GM19023 (cell line): ENCODE measurements around the gene SLC8A3.
"Not testable (repeated sequence)": the region's sequence is repeated elsewhere in the genome, so short reads cannot be mapped to it uniquely, and the experiment has no call there.

Experiments
- ATAC-seq: cut with Tn5 transposase; IDR thresholded peaks from one replicate; pipeline ENCODE4 v1.9.1; 2021; ENCODE audit warnings: mild to moderate bottlenecking, moderate library complexity; ENCODE audit not compliant: unreplicated experiment

The SLC8A3 gene, protein sequence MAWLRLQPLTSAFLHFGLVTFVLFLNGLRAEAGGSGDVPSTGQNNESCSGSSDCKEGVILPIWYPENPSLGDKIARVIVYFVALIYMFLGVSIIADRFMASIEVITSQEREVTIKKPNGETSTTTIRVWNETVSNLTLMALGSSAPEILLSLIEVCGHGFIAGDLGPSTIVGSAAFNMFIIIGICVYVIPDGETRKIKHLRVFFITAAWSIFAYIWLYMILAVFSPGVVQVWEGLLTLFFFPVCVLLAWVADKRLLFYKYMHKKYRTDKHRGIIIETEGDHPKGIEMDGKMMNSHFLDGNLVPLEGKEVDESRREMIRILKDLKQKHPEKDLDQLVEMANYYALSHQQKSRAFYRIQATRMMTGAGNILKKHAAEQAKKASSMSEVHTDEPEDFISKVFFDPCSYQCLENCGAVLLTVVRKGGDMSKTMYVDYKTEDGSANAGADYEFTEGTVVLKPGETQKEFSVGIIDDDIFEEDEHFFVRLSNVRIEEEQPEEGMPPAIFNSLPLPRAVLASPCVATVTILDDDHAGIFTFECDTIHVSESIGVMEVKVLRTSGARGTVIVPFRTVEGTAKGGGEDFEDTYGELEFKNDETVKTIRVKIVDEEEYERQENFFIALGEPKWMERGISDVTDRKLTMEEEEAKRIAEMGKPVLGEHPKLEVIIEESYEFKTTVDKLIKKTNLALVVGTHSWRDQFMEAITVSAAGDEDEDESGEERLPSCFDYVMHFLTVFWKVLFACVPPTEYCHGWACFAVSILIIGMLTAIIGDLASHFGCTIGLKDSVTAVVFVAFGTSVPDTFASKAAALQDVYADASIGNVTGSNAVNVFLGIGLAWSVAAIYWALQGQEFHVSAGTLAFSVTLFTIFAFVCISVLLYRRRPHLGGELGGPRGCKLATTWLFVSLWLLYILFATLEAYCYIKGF

DNA sequence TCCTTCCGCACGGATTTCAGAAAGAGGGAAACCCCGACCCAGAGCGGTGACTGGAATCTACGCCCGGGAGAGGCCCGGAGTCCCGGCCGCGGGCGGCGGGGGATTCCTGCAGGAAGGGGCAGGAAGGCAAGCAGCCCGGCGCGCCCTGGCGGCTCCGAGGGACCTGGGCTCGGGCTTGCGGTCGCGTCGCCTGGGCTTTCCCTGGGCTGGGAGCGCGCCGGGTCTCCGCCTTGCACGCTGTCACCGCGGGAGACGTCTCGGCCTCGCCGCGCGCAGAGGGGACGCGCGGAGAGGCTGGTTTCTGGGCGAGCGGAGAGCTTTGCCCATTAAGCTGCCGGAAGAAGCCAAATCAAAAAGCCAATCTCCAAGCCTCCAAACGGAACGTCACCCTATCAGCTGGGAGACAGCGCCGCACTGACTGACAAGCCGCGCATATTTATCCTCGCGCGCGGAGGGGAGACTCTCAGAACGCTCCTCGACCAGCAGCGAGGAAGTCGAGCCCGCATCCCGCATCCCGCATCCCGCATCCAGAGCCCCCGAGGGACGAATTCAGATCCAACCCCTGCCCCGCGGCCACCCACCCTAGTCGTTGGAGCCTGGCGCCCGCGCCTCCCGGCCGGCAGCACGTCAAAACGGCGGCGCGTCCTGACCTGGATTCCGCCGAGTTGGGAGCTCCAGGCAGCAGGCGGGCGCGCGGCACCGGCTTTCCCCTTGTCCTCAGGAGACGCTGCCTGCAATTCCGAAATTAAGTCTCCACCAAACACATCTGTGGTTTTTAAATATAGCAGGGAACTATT is at the start of gene SLC8A3:
Gene SLC8A3 (minus strand): TSS at position 293 of the 797 bp plus-strand sequence. CDS start 20,529 bp downstream, outside the sequence.
- peak; percentile 36 for ATAC-seq

DNA sequence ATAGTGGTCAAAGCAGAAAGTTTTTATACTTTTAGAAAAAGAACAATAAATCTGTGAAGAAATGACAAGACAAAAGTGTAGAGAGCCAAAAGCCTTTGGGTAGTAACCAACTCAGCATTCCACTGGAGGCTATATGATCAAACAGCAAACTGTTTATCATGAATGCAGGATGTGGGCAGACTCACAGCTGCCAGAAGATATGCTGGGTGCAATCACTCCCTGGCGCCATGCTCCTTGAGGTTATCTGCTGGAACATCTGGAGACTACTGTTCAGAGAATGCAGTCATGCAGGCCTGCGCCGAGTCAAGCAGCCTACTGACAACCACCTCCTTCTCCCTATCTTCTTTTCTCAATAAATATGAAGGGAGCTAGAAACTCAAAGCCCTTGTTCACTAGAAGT is 49.0 kb upstream of the SLC8A3 start:
- ATAC-seq: no peak

DNA sequence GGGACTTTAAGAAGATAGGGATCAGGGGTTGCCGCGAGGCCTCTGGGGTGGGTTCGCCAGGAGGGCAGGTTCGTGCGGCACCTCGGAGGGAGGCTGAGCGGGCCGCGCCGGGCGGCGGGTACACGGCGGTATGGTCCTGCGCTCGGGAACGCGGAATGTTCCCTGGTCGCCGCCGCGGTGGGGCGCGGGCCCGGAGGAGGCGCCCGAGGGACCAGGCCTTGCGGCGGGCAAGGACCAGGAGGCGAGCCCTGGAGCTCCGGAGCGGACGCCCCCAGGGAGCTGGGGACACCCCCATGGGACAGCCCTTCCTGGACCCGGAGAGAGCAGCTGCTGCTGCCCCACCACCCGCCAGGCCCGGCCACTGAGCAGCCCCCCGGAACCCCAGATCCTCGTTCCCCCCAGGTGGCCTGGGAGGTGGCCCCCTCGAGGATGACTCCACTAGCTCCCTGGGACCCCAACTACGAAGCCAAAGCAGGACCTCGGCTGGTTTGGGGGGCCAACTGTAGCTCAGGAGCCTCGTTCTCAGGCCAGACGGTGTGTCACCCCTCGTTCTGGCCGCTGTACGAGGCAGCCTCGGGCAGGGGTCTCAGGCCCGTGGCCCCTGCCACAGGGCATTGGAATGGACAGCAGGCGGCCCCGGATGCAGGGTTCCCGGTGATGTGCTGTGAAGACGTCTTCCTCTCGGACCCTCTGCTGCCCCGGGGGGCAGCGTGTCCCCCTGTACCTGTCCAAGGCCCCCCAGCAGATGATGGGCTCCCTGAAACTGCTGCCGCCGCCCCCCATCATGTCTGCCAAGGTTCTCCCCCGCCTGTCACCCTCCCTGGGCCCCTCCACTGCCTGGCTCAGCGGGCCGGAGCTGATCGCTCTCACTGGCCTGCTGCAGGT is 45.6 kb upstream of the SLC8A3 start:
- no peak for ATAC-seq

DNA sequence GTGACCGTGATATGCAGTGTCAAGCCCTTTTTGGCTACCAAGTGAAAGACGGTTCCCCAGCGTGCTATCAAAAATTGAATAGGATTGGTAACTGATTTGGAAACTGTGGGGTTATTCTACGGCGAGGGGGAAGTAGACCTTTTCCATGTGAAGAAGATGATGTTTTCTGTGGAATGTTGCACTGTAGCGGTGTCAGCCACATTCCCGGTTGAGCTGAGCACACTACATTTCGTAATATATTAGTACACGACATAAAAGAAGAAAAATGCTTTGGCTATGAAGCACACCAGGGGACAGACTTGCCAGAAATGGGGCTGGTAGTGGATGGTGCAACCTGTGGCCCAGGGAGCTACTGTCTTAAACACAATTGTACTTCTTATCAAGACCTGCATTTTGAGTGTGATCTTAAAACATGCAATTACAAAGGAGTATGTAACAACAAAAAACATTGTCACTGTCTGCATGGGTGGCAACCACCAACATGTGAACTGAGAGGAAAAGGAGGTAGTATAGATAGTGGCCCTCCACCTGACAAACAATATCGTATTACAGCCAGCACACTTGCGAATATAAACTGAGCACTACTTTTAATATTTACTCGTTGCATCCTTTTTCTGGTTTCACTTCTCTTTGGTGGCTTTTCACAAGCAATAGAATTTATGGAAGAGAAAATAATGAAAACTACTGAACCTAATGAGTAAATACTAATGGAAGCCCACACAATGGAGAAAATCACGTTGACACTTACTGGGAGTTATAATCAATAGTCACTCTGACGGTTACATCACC is 43.2 kb upstream of the SLC8A3 start:
- ATAC-seq: not testable (repeated sequence)

DNA sequence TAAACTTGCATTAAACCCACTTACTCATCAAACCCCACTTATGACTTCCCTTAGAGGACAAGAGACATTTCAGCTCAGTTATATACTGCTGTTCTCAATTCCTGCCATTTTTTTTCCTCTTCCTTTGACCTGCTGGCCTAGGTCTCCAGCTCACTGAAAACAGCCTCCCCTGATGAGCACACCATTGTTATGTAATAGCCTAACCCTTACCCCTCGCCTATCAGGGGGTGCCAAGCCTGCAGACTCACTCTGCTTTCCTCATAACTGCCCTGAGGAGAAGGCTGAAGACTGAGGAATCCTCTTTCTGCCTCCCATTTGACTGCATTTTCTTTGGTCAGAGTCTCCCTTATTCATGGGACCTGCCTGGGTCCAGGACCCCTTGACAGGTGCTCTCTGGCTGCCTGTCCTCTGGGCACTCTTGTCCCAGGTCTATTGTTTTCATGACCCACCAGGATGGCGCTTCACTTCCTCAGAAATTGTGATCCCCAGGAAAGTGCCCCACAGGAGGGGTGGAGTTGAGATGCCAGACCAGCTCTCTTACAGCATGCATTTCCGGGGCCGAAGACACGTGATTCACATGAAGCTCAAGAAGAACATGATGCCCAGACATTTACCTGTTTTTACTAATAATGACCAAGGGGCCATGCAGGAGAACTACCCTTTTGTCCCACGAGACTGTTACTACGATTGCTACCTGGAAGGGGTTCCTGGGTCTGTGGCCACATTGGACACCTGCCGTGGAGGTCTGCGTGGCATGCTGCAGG is 41.3 kb upstream of the SLC8A3 start:
- not testable (repeated sequence) for ATAC-seq

DNA sequence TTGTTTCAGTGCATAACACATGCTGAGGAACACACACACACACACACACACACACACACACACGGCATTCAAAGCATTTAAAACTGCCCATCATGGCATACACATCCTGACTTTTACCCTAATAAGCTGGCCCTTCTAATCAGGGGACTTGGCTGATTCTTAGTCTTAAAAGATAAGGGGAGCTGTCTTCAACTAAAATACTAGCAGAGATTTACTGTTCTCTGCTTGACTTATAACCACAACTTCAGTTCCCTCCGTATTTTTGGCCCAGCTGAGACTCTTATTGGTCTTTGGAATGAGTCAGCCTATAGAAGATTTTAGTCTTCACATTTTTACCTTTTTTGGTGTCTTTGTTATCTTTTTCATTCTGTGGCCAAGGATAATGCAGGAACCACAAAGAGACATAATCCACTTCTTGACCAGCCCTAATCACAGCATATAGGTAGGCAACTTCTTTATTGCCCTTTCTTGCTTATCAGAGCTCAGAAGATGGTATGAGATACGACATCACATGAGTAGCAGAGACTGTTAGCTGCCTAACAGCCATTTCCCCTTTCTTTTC is 25.1 kb upstream of the SLC8A3 start:
- ATAC-seq: no peak

DNA sequence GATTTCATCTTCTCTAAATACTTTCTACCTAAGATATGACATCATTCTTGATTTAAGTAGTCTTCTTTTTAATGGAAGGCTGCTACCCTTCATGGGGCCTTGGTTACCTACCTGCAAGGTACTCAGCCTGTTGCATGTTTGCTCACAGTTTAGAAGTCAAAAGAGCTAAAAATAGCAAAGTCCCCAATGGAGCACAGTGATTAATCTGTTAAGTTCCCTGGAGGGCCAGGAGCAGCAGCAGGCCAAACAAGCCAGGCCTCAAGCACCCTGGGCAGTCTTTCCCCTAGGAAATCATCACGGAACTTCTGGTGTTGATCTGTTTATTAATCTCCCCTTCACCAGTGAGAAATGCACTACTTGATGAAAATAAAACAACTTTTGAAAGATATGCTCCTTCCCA is 24.0 kb upstream of the SLC8A3 start:
- no peak for ATAC-seq

DNA sequence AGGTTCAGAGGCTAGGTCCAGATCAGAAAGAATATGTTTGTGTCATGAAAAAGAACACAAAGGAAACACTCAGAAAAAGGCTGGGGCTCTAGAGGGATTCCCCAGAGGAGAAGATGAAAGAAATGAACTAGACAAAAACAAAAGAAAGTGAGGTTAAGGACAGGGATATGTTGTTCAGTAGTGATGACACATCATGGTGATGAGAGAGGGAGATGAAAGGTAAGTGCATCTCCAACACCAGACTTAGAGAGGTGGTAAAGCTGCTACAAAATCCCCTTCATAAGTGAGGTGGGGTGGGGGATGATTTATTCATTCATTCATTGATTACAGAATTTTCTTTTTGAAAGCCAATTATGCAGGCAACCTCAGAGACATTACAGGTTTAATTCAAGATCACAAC is 19.6 kb upstream of the SLC8A3 start:
- ATAC-seq: no peak

DNA sequence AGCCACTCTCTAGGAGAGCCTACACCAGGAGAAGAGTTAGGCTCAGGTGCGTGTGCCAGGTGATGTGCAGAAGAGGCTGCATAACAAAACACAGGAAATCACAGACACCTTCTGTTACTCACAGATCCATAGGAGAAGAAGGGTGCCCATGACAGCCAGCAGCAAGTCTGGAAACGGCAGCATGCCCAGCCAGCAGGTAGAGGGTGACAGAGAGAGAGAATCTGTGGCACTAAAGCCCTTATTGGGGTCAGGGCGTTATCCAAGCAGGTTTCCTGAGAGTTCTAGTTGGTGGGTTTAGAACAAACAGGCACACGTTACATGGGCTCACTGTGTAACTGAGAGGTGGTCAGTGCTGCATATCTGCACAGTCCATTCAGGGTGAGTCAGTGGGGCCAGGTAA is 14.9 kb upstream of the SLC8A3 start:
- ATAC-seq: no peak

DNA sequence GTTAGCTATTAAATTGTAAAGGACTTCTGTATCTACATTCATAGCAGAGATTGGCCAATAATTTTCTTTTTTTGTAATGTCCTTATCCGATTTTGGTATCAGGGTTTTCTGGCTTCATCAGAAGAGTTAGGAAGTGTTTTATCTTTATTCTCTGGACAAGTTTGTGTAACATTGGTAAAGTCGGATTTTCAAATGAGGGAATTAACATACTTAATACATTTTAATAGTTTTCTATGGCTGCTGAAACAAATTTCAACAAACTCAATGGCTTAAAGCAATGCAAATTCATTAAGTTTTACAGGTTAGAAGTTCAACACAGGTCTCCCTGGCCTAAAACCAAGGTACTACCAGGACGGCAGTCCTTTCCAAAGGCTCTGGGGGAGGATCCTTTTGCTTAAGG is 13.2 kb upstream of the SLC8A3 start:
- ATAC-seq: no peak

DNA sequence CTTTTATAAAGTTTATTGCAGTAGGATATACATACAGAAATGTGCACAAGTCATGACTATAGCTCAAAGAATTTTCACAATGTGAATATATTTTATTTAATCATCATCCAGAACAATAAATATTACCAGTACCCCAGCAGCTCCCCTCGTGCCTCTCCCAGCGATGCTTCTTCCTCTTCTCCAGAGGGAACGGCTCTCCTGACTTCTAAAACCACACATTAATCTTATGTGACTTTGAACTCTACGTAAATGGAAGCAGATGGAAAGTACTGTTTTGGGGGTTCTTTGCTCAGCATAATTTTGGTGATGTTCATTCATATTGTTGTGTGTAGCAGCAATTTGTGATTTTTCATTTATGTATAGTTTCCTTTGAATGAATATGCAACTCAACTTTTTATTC is 4.6 kb upstream of the SLC8A3 start:
- no peak for ATAC-seq

DNA sequence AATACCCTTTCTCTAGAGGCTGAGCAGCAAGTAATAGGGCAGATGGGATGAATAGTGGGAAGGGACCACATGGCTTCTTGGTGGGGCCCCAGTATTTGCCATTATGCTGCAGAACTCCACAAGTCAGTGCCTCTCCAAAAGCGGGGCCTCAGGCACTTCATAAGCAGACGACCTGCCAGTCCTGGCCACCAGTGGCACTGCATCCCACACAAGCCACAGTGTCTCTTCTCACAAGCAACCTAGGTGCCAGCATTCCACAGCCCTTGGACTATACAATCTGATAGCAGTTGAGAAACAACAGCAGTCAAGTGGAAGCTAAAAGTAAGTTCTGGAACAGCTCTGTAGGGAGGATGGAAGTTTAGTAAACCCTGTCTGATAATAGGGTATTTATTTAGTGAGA is 4.2 kb upstream of the SLC8A3 start:
- ATAC-seq: no peak

DNA sequence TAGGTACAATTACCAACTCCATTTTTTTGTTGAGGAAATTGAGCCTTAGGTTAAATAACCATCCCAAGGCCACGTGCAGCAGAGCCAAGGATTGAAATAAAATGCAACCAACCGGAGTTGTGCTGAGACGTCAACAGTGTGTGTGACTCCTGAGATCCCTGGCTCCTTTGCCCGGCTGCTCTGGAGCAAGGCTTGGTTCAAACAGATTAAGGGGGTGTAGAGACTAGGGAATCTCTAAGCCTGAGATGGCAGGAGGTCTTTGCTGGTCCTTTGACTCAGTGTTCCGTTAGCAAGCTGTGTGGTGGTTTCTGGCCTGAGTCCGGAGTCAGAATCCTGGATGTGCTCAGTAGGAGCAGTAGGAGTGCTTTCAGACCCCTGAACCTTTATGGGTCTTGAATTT is 1.4 kb upstream of the SLC8A3 start:
- ATAC-seq: no peak

DNA sequence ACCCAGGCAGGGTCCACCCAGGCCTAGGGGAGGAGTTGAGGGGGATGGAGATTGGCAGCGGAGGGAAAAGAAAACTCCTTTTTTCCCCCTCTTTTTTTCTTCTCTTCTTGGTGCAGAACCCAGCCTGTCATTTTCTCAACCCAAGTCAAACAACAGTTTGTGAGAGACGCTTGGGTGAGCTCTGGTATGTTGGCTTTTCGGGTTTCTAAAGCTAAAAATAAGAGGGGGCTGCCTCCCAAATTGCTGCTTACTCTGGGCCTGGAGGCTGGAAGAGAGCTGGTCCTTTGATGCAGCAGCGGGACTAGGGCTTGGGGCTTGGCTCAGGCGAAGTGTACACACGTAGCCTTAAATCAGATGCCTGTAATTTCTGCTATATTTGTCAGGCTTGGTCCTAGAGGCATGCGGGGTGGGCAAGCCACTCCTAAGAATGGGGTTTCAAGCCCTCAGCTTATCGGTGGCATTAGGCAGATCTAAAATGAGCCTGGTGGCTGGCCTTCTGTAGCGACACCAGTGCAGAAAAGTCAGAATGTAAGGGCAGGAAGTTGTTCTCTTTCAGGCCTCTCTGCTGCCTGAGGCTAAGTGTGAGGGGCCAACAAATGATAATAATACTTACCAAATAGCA is 816 bp upstream of the SLC8A3 start:
- no peak for ATAC-seq

DNA sequence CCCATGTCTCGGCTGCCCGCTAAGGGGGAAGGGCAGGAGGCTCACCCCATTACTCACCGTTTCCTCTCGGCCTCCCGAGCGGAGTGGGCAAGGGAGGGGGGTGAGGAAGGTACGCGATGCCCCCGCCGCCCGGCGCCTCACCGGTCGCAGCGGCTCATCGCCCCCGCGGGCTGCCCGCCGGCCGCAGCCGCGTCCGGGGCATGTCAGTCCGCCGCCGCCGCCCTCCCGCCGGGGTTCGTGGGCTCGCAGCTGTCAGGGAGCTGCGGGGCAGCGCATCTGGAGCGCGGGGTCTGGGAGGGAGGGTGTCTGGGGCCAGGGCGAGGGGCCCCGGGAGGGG is 461 bp downstream of the SLC8A3 start:
- ATAC-seq: peak; percentile 27

DNA sequence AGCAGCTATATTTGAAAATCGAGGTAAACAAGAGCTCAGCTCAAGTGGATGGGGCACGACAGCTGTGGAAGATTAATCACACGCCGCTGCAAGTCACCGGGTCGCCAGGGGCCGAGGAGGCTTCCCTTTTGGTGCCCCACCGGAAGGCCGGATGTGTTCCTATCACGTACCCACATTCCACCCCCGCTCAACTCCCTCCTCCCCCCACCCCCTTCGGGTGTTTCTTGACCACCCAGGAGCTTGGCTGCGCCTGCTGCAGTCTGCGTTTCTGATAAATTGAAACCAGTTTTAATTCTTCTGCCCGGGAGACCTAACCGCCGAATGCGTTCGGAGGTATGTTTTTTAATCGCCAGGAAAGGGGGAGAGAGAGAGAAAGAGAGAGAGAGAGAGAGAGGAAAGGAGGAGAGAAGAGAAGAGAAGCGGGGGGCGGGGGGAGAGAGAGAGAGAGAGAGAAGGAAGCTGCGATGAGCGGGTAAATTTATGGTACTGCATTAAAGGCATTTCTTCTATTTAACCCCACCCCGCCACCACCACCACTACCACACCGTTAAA is 1.8 kb downstream of the SLC8A3 start:
- no peak for ATAC-seq

DNA sequence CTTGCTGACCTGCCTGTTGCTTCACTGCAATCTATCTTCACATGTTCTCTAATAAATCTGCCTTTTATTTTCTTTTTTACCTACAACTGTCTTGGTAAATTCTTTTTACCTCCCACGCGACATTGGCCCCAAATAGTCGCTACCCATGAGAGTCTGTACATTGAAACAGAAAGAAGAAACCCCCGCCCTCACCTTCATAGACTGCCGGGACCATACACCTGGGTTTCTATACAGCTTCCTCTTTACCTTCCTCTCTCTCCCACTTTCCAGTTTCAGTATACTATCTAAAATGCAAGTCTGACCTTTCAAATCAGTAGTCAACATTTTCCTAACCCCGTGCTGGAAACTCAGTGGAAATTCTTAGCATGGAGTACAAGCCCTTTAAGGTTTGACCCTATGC is 4.8 kb downstream of the SLC8A3 start:
- peak; percentile 35 for ATAC-seq

DNA sequence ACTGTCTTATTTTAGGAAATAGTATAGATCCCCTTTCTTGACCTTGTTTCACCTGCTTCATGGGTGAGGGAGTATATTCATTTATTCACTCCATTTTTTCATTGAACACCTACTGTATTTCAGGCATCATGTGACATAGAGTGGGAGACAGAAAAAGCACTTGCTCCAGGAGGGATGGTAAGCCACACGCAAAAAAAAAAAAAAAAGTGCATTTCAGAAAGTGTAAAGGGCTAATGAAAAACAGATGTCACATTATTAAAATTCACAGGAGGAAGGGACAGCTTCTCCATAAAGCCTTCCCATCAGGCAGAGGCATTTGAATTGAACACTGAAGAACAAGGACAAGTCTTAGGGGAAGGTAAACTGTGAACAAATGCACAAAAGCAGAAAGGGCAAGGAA is 7.5 kb downstream of the SLC8A3 start:
- ATAC-seq: no peak
